ENCODE results near the gene PUS10.

PUS10 gene

DNA sequence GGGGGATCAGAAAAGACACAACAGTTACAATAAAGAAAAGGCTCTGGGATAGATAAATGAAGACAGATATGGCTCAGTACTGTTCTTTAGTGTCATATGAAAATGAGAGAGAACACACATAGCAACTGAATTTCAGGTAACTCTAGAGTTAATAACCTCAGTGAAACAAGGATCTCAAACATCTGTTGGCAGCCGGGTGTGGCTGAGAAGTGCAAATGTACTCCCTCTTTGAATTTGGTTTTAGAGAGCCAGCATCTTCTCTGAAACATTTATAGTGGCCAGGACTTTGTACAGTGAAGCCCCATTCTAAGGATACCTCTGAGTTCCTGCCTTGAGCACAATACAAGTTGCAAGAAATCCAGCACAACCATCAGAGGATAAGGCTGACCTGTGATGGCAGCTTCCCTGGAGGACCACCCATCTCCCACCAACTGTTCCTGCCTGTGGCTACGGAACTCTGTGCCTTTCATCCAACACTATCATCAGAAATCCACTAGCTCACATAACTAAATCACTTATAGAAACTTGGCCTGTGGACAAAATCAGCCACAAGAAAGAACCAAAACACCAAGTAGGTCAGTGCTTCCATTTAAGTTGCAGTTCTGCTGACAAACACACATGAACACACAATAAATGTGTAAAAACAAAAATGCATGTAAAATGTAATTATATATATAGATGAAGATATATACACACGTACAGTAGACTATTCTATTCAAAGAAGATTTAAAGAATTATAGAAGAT, 37.8 kb downstream of the PUS10 start:
- ChIA-PET CTCF (no interaction called here), POLR2A (no interaction called here)
- TF ChIP-seq L3MBTL2 (conservative IDR thresholded peaks at IDR 0.05) (no peak), ELF4 (IDR thresholded peaks at IDR 0.05) (no peak), FOXM1 (IDR thresholded peaks at IDR 0.05; ENCODE audit: borderline replicate concordance) (no peak), FOXK2 (IDR thresholded peaks at IDR 0.05) (no peak), ZNF384 (IDR thresholded peaks at IDR 0.05) (no peak), SP1 (IDR thresholded peaks at IDR 0.05) (no peak), SUZ12 (IDR thresholded peaks at IDR 0.05) (no peak), FOXA1 (IDR thresholded peaks at IDR 0.05) (no peak), BHLHE40 (IDR thresholded peaks at IDR 0.05; ENCODE audit: borderline replicate concordance) (no peak), TARDBP (IDR thresholded peaks at IDR 0.05) (no peak), LEF1 (IDR thresholded peaks at IDR 0.05; ENCODE audit: borderline replicate concordance) (no peak), ARNT (IDR thresholded peaks at IDR 0.05) (no peak)
- TF ChIP-seq, protein P1, sequence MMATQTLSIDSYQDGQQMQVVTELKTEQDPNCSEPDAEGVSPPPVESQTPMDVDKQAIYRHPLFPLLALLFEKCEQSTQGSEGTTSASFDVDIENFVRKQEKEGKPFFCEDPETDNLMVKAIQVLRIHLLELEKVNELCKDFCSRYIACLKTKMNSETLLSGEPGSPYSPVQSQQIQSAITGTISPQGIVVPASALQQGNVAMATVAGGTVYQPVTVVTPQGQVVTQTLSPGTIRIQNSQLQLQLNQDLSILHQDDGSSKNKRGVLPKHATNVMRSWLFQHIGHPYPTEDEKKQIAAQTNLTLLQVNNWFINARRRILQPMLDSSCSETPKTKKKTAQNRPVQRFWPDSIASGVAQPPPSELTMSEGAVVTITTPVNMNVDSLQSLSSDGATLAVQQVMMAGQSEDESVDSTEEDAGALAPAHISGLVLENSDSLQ (IDR thresholded peaks at IDR 0.05) = no peak
- no peak for DNase-seq (ENCODE audit: extremely low spot score)

DNA sequence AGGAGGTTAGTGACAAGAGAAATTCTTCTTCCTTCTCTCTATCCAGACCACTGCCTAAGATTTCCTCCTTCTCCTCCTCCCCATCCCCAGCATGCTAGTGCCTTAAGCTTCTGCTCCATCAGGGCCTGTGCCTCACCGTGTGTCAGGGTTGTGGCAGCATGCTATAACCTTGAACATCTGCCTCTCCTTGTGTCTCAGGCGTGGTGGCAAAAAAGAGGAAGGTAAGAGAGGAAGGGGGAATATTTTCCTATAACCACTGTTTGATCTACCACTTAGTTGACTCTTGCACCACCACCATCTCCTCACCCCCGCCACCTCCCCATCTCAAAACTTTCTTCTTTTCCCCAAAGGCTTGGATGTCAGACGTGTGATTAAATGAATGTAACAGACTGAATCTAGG, 38.8 kb downstream of the PUS10 start:
- no peak for TF ChIP-seq HDGF (IDR thresholded peaks at IDR 0.05; ENCODE audit: borderline replicate concordance)
- no peak for TF ChIP-seq TARDBP (IDR thresholded peaks at IDR 0.05)
- TF ChIP-seq ELF4 (IDR thresholded peaks at IDR 0.05) = no peak
- TF ChIP-seq FOXA1 (IDR thresholded peaks at IDR 0.05) = no peak
- no peak for TF ChIP-seq SP1 (IDR thresholded peaks at IDR 0.05)
- TF ChIP-seq ZNF384 (IDR thresholded peaks at IDR 0.05) = no peak
- TF ChIP-seq ARNT (IDR thresholded peaks at IDR 0.05) = no peak
- TF ChIP-seq NFRKB (IDR thresholded peaks at IDR 0.05) = no peak
- TF ChIP-seq FOXK2 (IDR thresholded peaks at IDR 0.05) = no peak
- no peak for TF ChIP-seq CTBP1 (IDR thresholded peaks at IDR 0.05; ENCODE audit: borderline replicate concordance)
- no peak for TF ChIP-seq SUZ12 (IDR thresholded peaks at IDR 0.05)
- no peak for TF ChIP-seq FOXM1 (IDR thresholded peaks at IDR 0.05; ENCODE audit: borderline replicate concordance)
- TF ChIP-seq, protein P1 (IDR thresholded peaks at IDR 0.05) = no peak
- no peak for TF ChIP-seq BHLHE40 (IDR thresholded peaks at IDR 0.05; ENCODE audit: borderline replicate concordance)
- TF ChIP-seq L3MBTL2 (conservative IDR thresholded peaks at IDR 0.05) = no peak
- CTCF ChIA-PET = no interaction called here
- POLR2A ChIA-PET = no interaction called here
- DNase-seq (ENCODE audit: extremely low spot score) = no peak

DNA sequence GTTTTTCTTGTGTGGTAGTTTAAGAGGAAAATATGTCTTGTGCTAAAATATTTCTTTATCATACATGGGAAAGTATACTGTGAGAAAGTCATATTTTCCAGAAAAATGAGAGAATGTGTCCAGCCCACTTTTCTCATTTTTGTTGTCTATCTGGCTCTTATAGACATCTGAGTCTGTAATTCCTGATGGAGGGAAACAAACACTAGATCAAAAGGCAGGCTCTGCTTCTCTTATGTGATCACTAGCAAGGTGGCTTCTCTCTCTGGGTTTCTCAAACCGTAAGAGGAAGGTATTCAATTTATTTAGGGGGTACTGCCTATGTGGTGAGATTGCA, 40.5 kb downstream of the PUS10 start:
- POLR2A ChIA-PET = no interaction called here
- CTCF ChIA-PET = no interaction called here
- no peak for TF ChIP-seq LEF1 (IDR thresholded peaks at IDR 0.05; ENCODE audit: borderline replicate concordance)
- no peak for TF ChIP-seq NFRKB (IDR thresholded peaks at IDR 0.05)
- no peak for TF ChIP-seq ELF4 (IDR thresholded peaks at IDR 0.05)
- TF ChIP-seq CTBP1 (IDR thresholded peaks at IDR 0.05; ENCODE audit: borderline replicate concordance) = no peak
- TF ChIP-seq ARNT (IDR thresholded peaks at IDR 0.05) = no peak
- no peak for TF ChIP-seq SUZ12 (IDR thresholded peaks at IDR 0.05)
- TF ChIP-seq FOXM1 (IDR thresholded peaks at IDR 0.05; ENCODE audit: borderline replicate concordance) = no peak
- no peak for TF ChIP-seq SP1 (IDR thresholded peaks at IDR 0.05)
- no peak for TF ChIP-seq BHLHE40 (IDR thresholded peaks at IDR 0.05; ENCODE audit: borderline replicate concordance)
- TF ChIP-seq ZNF384 (IDR thresholded peaks at IDR 0.05) = no peak
- no peak for TF ChIP-seq TARDBP (IDR thresholded peaks at IDR 0.05)
- no peak for TF ChIP-seq FOXA1 (IDR thresholded peaks at IDR 0.05)
- TF ChIP-seq HDGF (IDR thresholded peaks at IDR 0.05; ENCODE audit: borderline replicate concordance) = no peak
- no peak for TF ChIP-seq FOXK2 (IDR thresholded peaks at IDR 0.05)
- TF ChIP-seq L3MBTL2 (conservative IDR thresholded peaks at IDR 0.05) = no peak
- TF ChIP-seq, protein P1 (IDR thresholded peaks at IDR 0.05) = no peak
- DNase-seq (ENCODE audit: extremely low spot score) = no peak

DNA sequence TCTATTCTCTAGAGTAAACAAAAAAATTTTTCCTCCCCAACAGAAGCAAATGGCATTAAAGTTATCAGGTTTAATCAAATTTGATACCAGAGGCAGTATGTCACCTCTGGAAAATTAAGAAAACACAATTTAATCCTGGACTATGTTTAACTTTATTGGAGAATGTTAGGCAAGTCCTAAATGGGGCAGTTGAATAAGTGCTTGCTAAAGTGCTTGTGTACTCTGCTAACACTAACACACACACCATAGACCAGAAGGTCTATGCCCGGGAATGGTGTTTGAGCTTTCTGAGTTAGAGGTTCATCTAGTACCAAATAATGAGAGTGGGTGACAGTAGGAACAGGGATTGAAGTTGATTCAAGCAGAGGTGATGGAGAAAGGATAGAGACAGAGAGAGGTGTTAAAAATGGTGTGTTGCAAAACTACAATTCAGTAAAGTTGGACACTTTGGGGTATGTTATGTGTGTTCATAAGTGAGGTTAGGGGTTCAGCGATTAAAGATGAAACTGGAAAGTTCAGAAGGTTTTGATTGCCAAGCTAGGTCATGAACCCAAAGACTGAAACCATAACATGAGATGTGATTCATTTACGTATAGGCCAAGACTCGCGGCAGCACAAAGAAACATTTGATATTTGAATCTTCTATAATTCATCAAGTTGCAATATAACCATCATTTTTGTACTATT, 41.0 kb downstream of the PUS10 start:
- POLR2A ChIA-PET = no interaction called here
- no peak for DNase-seq (ENCODE audit: extremely low spot score)
- CTCF ChIA-PET = no interaction called here
- no peak for TF ChIP-seq BHLHE40 (IDR thresholded peaks at IDR 0.05; ENCODE audit: borderline replicate concordance)
- no peak for TF ChIP-seq L3MBTL2 (conservative IDR thresholded peaks at IDR 0.05)
- TF ChIP-seq SUZ12 (IDR thresholded peaks at IDR 0.05) = no peak
- no peak for TF ChIP-seq SP1 (IDR thresholded peaks at IDR 0.05)
- no peak for TF ChIP-seq FOXM1 (IDR thresholded peaks at IDR 0.05; ENCODE audit: borderline replicate concordance)
- no peak for TF ChIP-seq ELF4 (IDR thresholded peaks at IDR 0.05)
- TF ChIP-seq ARNT (IDR thresholded peaks at IDR 0.05) = no peak
- TF ChIP-seq, protein P1 (IDR thresholded peaks at IDR 0.05) = no peak
- no peak for TF ChIP-seq LEF1 (IDR thresholded peaks at IDR 0.05; ENCODE audit: borderline replicate concordance)
- TF ChIP-seq ZNF384 (IDR thresholded peaks at IDR 0.05) = no peak
- TF ChIP-seq NFRKB (IDR thresholded peaks at IDR 0.05) = no peak
- no peak for TF ChIP-seq FOXK2 (IDR thresholded peaks at IDR 0.05)
- TF ChIP-seq HDGF (IDR thresholded peaks at IDR 0.05; ENCODE audit: borderline replicate concordance) = no peak
- TF ChIP-seq FOXA1 (IDR thresholded peaks at IDR 0.05) = no peak
- TF ChIP-seq CTBP1 (IDR thresholded peaks at IDR 0.05; ENCODE audit: borderline replicate concordance) = no peak
- no peak for TF ChIP-seq TARDBP (IDR thresholded peaks at IDR 0.05)

Data from HEK293T (cell line).